HCT116 (cell line): ENCODE measurements around the gene ZER1. TPM values are rescaled to one million over a fixed set of nuclear protein-coding genes. Genes with fewer than 3 reads are reported as not detected.
A peak's percentile ranks its signal among the peaks of the same experiment; 100 is the strongest.

Experiments used
- ATAC-seq: fragments of 200-7000 bp; cut with Tn5 transposase; 2 replicates; pipeline ENCODE4 v1.9.1; 2020; ENCODE audit warnings: mild to moderate bottlenecking, moderate library complexity
- BruUV-seq: library from RNA; stranded (reverse); fragments of 400-500 nt; replicated peaks from 2 replicates; lab custom pipeline; 2021; lab: Mats Ljungman, UMichigan
- CTCF ChIA-PET: fragments of 300-600 bp; sonication (Branson Sonifier 250); formaldehyde crosslinking; loops from one replicate; lab custom pipeline; 2021; ENCODE audit warnings: antibody characterized with exemption; lab: Charles Lee
- POLR2A ChIA-PET: fragments of 300-600, 350-600 bp; sonication (Branson Sonifier 250); formaldehyde crosslinking; loops from one replicate; lab custom pipeline; 2021; ENCODE audit warnings: antibody characterized with exemption; lab: Charles Lee
- RAD21 ChIA-PET, 2 experiments: fragments of 300-600 bp; sonication (Branson Sonifier 250); formaldehyde crosslinking; loops; one replicate each; lab custom pipeline; 2023; ENCODE audit warnings: low total read pairs in 2 of 2; ENCODE audit not compliant: uncharacterized antibody in 2 of 2, unreplicated experiment in 2 of 2, low non-redundant PET in 1 of 2; lab: Charles Lee
- DNase-seq: peaks from one replicate; pipeline ENCODE4 v3.0.0-alpha.2; 2010; ENCODE audit warnings: low read depth, low spot score
- H2AFZ ChIP-seq: fragments of 200-600 bp; shearing (Covaris generic), sonication (generic); 2 replicates; pipeline ENCODE4 v1.6.1; 2017; ENCODE audit warnings: low read depth, mixed run types, mixed read lengths, antibody characterized with exemption, low read length; ENCODE audit not compliant: poor library complexity, severe bottlenecking
- H3K27ac ChIP-seq: 2 replicates; pipeline ENCODE4 v1.5.1; 2012; ENCODE audit warnings: low read depth, low read length
- H3K27me3 ChIP-seq: fragments of 200-600 bp; sonication (generic); 2 replicates; pipeline ENCODE4 v1.6.1; 2016; ENCODE audit warnings: mixed run types, low read length, mixed read lengths; ENCODE audit not compliant: insufficient read depth
- H3K36me3 ChIP-seq, 2 experiments: fragments of 200-500 bp in 1 of 2; fragments of 200-600 bp in 1 of 2; sonication (Bioruptor generic) in 1 of 2; sonication (generic) in 1 of 2; 2 replicates each; pipeline versions ENCODE4 v1.5.1 to v1.6.1; 2014 to 2016; ENCODE audit warnings: low read length in 2 of 2, inconsistent platforms in 1 of 2, mixed read lengths in 1 of 2, mixed run types in 1 of 2; ENCODE audit not compliant: insufficient read depth in 2 of 2, control insufficient read depth in 1 of 2
- H3K4me1 ChIP-seq, 2 experiments: fragments of 200-600 bp in 1 of 2; sonication (generic) in 1 of 2; 2 replicates each; pipeline versions ENCODE4 v1.5.1 to v1.6.1; 2012 to 2017; ENCODE audit warnings: low read length in 2 of 2, inconsistent platforms in 1 of 2, mild to moderate bottlenecking in 1 of 2, mixed read lengths in 1 of 2, mixed run types in 1 of 2, moderate library complexity in 1 of 2; ENCODE audit not compliant: insufficient read depth in 2 of 2, control insufficient read depth in 1 of 2
- H3K4me2 ChIP-seq: fragments of 200-600 bp; sonication (generic); 2 replicates; pipeline ENCODE4 v1.6.1; 2017; ENCODE audit warnings: mixed run types, low read length, mixed read lengths
- H3K4me3 ChIP-seq, 2 experiments: fragments of 200-600 bp in 1 of 2; sonication (generic) in 1 of 2; replicated peaks in 1 of 2; 2 replicates each; pipeline ENCODE4 v1.5.1; 2011 to 2016; ENCODE audit warnings: low read length in 2 of 2, control low read depth in 1 of 2, low read depth in 1 of 2, mild to moderate bottlenecking in 1 of 2, mixed read lengths in 1 of 2, mixed run types in 1 of 2
- H3K79me2 ChIP-seq: fragments of 200-600 bp; sonication (generic); 2 replicates; pipeline ENCODE4 v1.6.1; 2017; ENCODE audit warnings: mild to moderate bottlenecking, mixed run types, low read length, moderate library complexity, mixed read lengths; ENCODE audit not compliant: insufficient read depth
- H3K9ac ChIP-seq: fragments of 200-600 bp; sonication (generic); 2 replicates; pipeline ENCODE4 v1.6.1; 2016; ENCODE audit warnings: low read length, mixed read lengths
- H3K9me2 ChIP-seq: fragments of 200-600 bp; sonication (generic), shearing (Covaris generic); 2 replicates; pipeline ENCODE4 v1.6.1; 2017; ENCODE audit warnings: mixed run types, mild to moderate bottlenecking, moderate library complexity; ENCODE audit not compliant: insufficient read depth
- H3K9me3 ChIP-seq, 2 experiments: fragments of 200-500 bp in 1 of 2; fragments of 200-600 bp in 1 of 2; sonication (Bioruptor generic) in 1 of 2; sonication (generic) in 1 of 2; 2 replicates each; pipeline ENCODE4 v1.6.1; 2014 to 2017; ENCODE audit warnings: low read length in 2 of 2, mixed read lengths in 2 of 2, inconsistent platforms in 1 of 2, low read depth in 1 of 2, mild to moderate bottlenecking in 1 of 2, mixed run types in 1 of 2, moderate library complexity in 1 of 2; ENCODE audit not compliant: control insufficient read depth in 1 of 2, insufficient read depth in 1 of 2
- H4K20me1 ChIP-seq: fragments of 200-600 bp; sonication (generic), shearing (Covaris generic); 2 replicates; pipeline ENCODE4 v1.6.1; 2017; ENCODE audit warnings: mixed run types, mild to moderate bottlenecking, moderate library complexity; ENCODE audit not compliant: insufficient read depth
- CBX3 ChIP-seq: IDR thresholded peaks from 2 replicates; pipeline ENCODE4 v1.6.1; 2012; ENCODE audit warnings: low read depth
- CEBPB ChIP-seq: IDR thresholded peaks from 2 replicates; pipeline ENCODE4 v1.6.1; 2012; ENCODE audit warnings: low read depth
- ELF1 ChIP-seq: IDR thresholded peaks from 2 replicates; pipeline ENCODE4 v1.6.1; 2012; ENCODE audit warnings: low read depth, borderline replicate concordance
- EZH2phosphoT487 ChIP-seq: fragments of 200-600 bp; IDR thresholded peaks from 2 replicates; pipeline ENCODE4 v1.6.1; 2018; ENCODE audit warnings: antibody characterized with exemption, borderline replicate concordance
- JUND ChIP-seq: IDR thresholded peaks from 2 replicates; pipeline ENCODE4 v1.6.1; 2012
- RAD21 ChIP-seq: IDR thresholded peaks from 2 replicates; pipeline ENCODE4 v1.6.1; 2012; ENCODE audit warnings: low read depth, mild to moderate bottlenecking
- SRF ChIP-seq: IDR thresholded peaks from 2 replicates; pipeline ENCODE4 v1.6.1; 2012; ENCODE audit warnings: low read depth
- TCF7L2 ChIP-seq: IDR thresholded peaks from 2 replicates; pipeline ENCODE4 v1.7.0; 2011; ENCODE audit warnings: borderline replicate concordance, inconsistent platforms; ENCODE audit not compliant: insufficient read depth, insufficient read length; ENCODE audit errors: extremely low read depth
- ZFX ChIP-seq: fragments of 450-650 bp; IDR thresholded peaks from 2 replicates; pipeline ENCODE4 v1.6.1; 2017
- intact Hi-C: fragments of 100-400 bp; cut with micrococcal nuclease; formaldehyde crosslinking; loops from 2 replicates; pipeline ENCODE4 v1.10.0; 2022
- total RNA-seq: library from RNA; stranded (reverse); gene quantifications from one replicate; pipeline ENCODE4 v1.2.1, GENCODE V29; 2021; ENCODE audit not compliant: unreplicated experiment
- TF ChIP-seq, protein P1 (sequence below): IDR thresholded peaks from 2 replicates; pipeline ENCODE4 v1.6.1; 2012
- TF ChIP-seq, protein P2 (sequence below): IDR thresholded peaks from 2 replicates; pipeline ENCODE4 v1.6.1; 2012

Gene ZER1
- total RNA-seq, 1 experiment from 2014 or later, result 18.0 TPM

DNA sequence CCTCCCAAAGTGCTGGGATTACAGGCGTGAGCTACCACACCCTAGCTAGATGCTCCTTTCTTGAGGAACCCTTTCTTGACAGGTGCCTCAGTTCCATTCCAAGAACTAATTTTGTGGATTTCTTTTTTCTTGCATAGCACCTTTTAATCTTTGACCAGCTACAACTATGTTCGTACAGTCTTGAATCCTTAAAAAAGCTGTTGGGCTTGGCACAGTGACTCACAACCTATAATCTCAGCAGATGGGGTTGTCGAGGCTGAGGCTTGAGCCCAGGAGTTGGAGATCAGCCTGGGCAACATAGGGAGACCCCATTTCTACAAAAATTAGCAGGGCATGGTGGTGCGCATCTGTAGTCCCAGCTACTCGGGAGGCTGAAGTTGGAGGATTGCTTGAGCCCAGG, 1.3 kb upstream of the ZER1 start:
- Histone ChIP-seq H3K9me2 (no peaks in the 10 kb centered on the region), H3K79me2 (no peaks in the 10 kb centered on the region), H3K27ac (peak overlapping the region; percentile 90), H4K20me1 (no peaks in the 10 kb centered on the region), H3K9me3 (peaks cover 0 to 4% of the 10 kb centered on the region in 2 experiments; a peak in 1 of 4 replicates), H3K36me3 (no peaks in the 10 kb centered on the region), H3K4me2 (peak overlapping the region; percentile 97), H3K4me3 (no peak overlapping the region), H3K9ac (no peak overlapping the region), H3K27me3 (no peaks in the 10 kb centered on the region), H2AFZ (no peak overlapping the region), H3K4me1 (peaks cover 11 to 23% of the 10 kb centered on the region in 2 experiments; a peak in 3 of 4 replicates)
- POLR2A ChIA-PET, result interaction anchor here (0.7 to 2.0 kb wide), 3 partner anchors 9 to 367 kb away, joined by 4 read pairs; no protein-coding TSS in a partner anchor
- ATAC-seq, result no peak
- BruUV-seq, result no TSS peak
- TF ChIP-seq RAD21, result no peak
- TF ChIP-seq EZH2phosphoT487, result no peak
- TF ChIP-seq CBX3, result no peak
- RAD21 ChIA-PET, result no interaction called here
- intact Hi-C loops, result no loop called here
- DNase-seq, result no peak
- CTCF ChIA-PET, result no interaction called here

DNA sequence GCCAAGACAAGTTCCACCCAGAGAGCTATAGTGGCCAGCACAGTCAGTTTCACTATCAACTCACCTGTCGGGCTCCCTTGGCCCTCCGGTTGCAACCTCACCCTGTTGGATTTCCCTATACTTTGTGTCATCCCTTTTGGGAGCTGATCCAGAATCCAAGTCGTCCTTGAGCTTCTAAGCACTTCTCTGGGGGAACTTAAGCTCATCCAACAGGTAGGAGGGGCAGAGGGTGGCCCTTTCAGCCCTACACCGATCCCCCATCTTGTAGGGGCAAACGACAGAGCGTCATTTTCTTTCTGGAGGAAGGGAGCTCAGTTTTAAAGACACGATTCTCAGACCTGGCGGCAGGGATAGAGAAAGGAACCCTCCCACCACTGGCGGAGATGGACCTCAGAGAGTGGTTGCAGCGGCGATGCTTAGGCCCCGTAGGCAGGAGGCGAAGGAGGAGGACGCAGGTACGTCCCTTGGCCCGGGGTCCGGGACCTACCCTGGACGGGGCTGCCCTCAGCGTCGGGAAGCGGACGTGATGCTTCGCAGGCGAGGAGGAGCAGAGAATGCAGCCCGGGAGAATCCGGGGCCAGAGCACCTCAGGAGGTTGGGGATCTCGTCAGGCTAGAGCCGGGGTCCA, 519 bp downstream of the ZER1 start:
- POLR2A ChIA-PET, result no interaction called here
- H3K79me2 ChIP-seq, result no peaks in the 10 kb centered on the region

More for the DNA sequence above, 519 bp downstream of the ZER1 start:
- Histone ChIP-seq H3K9me3 (peaks cover 0 to 4% of the 10 kb centered on the region in 2 experiments; a peak in 1 of 4 replicates), H4K20me1 (no peaks in the 10 kb centered on the region), H3K27ac (peak overlapping the region; percentile 90), H3K4me1 (peaks cover 11 to 23% of the 10 kb centered on the region in 2 experiments; a peak in 3 of 4 replicates), H3K9ac (peak overlapping the region; percentile 88), H2AFZ (no peak overlapping the region), H3K27me3 (no peaks in the 10 kb centered on the region), H3K4me3 (peak overlapping the region; percentile 94 to 96), H3K36me3 (no peaks in the 10 kb centered on the region), H3K4me2 (peak overlapping the region; percentile 97), H3K9me2 (no peaks in the 10 kb centered on the region)
- ATAC-seq, result peak; percentile 42
- no peak for DNase-seq
- CTCF ChIA-PET, result no interaction called here
- intact Hi-C loops, result loop anchor here (1.0 kb wide), 1 partner anchor 16 kb away; the partner anchor contains the start of gene TBC1D13
- RAD21 ChIA-PET, result no interaction called here
- TF ChIP-seq, protein P1, sequence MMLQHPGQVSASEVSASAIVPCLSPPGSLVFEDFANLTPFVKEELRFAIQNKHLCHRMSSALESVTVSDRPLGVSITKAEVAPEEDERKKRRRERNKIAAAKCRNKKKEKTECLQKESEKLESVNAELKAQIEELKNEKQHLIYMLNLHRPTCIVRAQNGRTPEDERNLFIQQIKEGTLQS, result no peak
- TF ChIP-seq TCF7L2 (no peak), SRF (no peak), ELF1 (no peak), CEBPB (no peak), CBX3 (no peak), JUND (no peak), ZFX (no peak), EZH2phosphoT487 (no peak)
- TF ChIP-seq, protein P2, sequence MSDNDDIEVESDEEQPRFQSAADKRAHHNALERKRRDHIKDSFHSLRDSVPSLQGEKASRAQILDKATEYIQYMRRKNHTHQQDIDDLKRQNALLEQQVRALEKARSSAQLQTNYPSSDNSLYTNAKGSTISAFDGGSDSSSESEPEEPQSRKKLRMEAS, result no peak
- no TSS peak for BruUV-seq
